NCI-H1694 (cell line): ENCODE results near the gene RGS2.

Experiments
- DNase-seq: peaks from one replicate; lab custom pipeline; 2025; lab: John Stamatoyannopoulos, UW

RGS2 gene

GRCh38 chr1:192830595-192831246, 21.9 kb downstream of the RGS2 start:
- DNase-seq, result no peak

GRCh38 chr1:192831706-192832355, 23.0 kb downstream of the RGS2 start:
- no peak for DNase-seq

- no peak for DNase-seq
Observed at GRCh38 chr1:192832492-192832891, 23.7 kb downstream of the RGS2 start.

- DNase-seq, result no peak
Observed at GRCh38 chr1:192835116-192835515, 26.3 kb downstream of the RGS2 start.

DNA sequence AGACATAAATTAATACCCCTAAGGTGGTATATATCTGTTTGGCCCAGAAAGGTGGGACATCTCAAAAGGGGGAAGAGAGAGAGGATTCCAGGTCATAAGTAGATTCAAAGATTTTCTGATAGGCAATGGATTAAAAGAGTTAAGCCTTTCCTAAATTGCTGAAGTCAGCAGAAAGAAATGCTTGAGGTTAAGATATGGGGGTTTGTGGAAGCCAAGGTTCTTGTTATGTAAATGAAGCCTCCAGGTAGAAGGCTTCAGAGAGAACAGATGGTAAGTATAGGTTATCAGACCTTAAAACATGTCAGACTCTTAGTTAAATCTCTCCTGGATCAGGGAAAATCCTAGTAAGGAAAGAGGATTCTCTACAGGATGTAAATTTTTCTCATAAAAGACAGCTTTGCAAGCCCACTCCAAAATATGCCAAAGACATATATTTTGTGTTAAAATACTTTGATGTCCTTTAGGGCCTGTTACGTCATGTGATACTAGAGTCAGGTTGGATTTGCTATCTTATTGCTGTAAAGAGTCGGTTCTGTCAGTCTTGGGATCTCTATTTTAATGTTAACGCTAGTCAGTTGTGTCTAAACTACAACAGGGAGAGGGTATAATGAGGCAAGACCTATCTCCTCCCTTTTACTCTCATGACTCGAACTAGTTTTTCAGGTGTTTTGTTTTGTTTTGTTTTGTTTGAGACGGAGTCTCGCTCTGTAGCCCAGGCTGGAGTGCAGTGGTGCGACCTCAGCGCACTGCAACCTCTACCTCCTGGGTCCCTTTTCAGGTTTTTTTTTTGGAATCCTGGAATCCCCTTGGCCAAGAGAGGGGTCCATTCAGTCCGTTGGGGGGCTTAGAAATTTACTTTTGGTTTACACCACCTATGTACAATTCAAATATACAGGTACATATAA, 30.6 kb downstream of the RGS2 start:
- no peak for DNase-seq

- no peak for DNase-seq
Observed at GRCh38 chr1:192844360-192844759, 35.5 kb downstream of the RGS2 start.

DNA sequence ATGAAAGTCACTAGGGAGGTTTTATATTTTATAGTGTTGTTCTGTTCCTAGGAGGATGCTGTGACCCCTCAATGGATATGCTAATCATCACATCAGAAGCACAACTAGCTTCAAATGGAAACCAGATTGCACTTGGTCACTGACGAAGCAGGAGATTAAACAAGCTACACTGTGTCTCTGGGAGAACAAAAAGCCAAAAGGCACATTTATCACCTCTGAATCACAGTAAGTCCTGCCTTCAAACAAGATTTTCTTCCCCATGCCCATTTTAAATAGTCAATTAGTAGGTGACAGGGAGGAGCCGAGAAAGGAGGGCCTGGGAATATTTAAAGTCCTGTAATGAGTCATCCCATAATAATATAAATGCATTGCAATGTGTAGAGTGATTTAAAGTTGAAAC, 38.1 kb downstream of the RGS2 start:
- DNase-seq, result no peak

GRCh38 chr1:192849011-192849410, 40.2 kb downstream of the RGS2 start:
- DNase-seq, result no peak

GRCh38 chr1:192849442-192849841, 40.6 kb downstream of the RGS2 start:
- no peak for DNase-seq

GRCh38 chr1:192852001-192852947, 43.4 kb downstream of the RGS2 start:
- DNase-seq, result no peak

DNA sequence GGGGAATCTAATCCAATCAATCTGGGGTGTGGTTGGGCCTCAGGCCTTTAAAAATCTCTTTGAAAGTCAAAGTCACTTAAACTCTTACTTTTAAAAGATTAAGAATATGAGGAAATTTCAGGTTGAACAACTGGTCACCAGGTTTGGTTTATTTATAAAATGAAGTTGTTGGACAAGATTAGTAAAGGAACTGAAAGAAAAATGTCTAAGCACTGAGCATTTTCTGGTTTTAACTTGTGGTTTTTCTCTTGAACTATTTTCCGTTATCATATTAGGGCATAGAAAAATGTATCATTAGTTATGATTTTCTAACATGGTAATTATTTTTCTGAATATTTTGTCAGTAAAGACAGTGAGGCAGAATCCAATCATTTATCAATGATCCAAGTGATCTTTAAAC, 49.6 kb downstream of the RGS2 start:
- no peak for DNase-seq

DNA sequence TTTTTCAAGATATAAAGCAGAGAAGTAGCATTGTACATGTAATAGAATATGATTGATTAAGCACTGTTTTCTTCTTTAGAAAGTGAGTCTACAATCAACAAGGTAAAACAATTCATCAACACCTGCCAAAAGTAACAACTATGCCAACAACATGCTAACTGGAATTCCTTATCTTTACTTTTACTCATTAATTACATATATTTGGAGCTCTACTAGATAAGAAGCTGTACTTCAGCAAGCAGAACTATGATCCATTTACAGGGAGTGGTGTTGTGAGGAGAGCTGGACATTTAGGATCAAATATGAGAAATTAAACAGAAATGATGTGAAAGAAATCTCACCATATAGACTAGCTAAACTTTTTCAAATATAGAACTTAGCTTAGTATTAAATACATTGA, 51.0 kb downstream of the RGS2 start:
- no peak for DNase-seq

GRCh38 chr1:192860478-192861185, 51.8 kb downstream of the RGS2 start:
- no peak for DNase-seq

- no peak for DNase-seq
Observed at GRCh38 chr1:192861860-192862259, 53.0 kb downstream of the RGS2 start.
